NOMO-1 treated with dmso at 0.1 percent for 144 hours (cell line): ENCODE measurements around the gene HBB.
"Not testable (repeated sequence)": the region's sequence is repeated elsewhere in the genome, so short reads cannot be mapped to it uniquely, and the experiment has no call there.

Experiments
- DNase-seq: peaks from one replicate; lab custom pipeline; 2025; ENCODE audit not compliant: unreplicated experiment; lab: John Stamatoyannopoulos, UW

Gene HBB

GRCh38 chr11:5226732-5227310 is at the start of gene HBB:
HBB (minus strand) TSS chr11:5227071; CDS start chr11:5227021, 50 bp downstream.
- DNase-seq = peak; percentile 13

DNA sequence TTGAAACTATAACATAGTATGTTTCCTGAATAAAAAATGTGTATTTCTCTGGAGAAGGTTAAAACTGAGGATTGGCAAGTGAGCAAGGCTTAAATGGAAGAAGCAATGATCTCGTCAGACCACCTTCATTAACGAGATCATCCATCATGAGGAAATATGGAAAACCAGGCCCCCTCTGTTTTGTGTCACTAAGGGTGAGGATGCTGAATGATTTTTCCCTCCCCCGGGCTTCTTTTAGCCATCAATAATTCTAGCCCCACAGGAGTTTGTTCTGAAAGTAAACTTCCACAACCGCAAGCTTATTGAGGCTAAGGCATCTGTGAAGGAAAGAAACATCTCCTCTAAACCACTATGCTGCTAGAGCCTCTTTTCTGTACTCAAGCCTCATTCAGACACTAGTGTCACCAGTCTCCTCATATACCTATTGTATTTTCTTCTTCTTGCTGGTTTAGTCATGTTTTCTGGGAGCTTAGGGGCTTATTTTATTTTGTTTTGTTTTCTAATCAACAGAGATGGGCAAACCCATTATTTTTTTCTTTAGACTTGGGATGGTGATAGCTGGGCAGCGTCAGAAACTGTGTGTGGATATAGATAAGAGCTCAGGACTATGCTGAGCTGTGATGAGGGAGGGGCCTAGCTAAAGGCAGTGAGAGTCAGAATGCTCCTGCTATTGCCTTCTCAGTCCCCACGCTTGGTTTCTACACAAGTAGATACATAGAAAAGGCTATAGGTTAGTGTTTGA is 48.7 kb upstream of the HBB start:
- DNase-seq = no peak

DNA sequence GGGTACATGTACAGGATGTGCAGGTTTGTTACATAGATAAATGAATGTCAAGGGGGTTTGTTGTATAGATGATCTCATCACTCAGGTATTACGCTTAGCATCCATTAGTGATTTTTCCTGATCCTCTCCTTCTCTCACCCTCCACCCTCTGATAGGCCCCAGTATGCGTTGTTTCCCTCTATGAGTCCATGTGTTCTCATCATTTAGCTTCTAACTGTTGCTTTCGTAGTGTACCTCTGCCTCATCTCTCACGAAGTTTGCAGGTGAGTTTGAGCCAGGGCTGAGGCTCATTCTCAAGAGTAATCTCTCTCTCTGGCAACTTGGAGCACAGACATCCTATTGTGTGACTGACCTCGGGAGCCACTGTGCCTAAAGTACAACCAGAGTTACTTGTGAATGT is 47.5 kb upstream of the HBB start:
- DNase-seq = no peak

DNA sequence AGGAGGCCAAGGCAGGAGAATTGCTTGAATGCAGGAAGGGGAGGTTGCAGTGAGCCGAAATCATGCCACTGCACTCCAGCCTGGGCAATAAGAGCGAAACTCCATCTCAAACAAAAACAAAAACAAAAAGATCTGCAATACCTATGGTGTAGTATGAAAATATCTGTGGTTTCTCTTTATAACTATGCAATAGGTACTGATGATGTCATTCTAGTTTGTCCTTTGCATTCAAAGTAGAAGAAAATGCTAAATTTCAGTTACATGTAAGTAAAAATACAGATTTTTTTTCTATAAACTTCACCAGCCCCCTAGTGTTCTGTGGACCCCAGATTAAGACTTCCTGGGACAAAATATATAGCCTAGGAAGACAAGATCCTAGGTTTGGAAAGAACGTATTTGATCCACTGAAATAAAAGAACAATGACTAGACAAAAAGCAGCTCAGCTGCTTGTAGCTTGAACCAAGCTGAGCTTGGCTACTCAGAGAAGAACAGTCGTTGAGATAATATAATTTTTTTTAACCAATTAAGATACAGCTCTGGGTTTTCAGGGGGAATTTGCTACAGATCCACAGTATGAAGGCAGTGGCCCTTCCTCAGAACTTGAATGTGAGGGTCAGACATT is 45.6 kb upstream of the HBB start:
- no peak for DNase-seq

GRCh38 chr11:5269715-5270147 is 42.9 kb upstream of the HBB start, which contains the start of gene HBE1:
HBE1 (minus strand) TSS chr11:5269945; CDS start chr11:5269890, 55 bp downstream.
- DNase-seq = no peak

GRCh38 chr11:5267033-5267563 is 40.2 kb upstream of the HBB start:
- DNase-seq = no peak

DNA sequence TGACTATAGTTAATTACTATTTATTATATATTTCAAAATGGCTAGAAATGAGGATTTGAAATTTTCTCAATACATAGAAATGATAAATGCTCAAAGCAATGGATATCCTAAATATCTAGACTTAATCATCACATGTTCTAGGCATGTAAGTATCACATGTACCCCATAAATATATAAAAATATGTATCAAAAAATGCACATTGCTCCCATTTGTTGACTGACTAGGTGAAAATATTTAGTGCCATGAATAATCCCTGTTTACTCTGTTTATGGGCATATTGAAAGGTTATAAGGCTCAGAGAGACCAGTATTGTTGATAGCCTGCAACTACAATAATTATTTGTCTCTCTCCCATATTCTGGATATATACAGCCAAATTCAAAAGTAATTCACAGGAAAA is 39.7 kb upstream of the HBB start:
- DNase-seq = no peak

GRCh38 chr11:5265832-5266231 is 39.0 kb upstream of the HBB start:
- no peak for DNase-seq

- no peak for DNase-seq
These were observed 31.8 kb upstream of the HBB start for GRCh38 chr11:5258543-5259262.

DNA sequence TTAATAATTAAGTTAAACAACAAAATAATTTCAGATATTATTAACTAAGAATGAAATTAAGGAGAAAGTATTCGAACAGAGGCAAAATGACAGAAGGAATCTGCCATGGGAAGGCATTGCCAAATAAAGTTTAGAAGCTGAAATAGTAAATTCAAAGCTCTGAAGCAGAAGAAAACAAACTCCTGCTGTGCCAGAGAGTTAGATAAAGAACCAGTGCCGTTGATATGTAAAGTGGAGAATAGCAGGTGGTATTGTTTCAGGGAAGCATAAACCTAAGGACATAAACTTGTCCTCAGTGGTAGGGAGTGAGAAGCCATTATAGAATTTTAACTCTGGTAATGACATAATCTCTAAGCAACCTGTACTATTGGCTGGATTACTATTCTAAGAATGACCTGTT is 30.4 kb upstream of the HBB start:
- DNase-seq = no peak

GRCh38 chr11:5254646-5255413 is 28.0 kb upstream of the HBB start, which contains the start of gene HBG2:
HBG2 (minus strand) TSS chr11:5254781; CDS start chr11:5254728, 53 bp downstream.
- not testable (repeated sequence) for DNase-seq

DNA sequence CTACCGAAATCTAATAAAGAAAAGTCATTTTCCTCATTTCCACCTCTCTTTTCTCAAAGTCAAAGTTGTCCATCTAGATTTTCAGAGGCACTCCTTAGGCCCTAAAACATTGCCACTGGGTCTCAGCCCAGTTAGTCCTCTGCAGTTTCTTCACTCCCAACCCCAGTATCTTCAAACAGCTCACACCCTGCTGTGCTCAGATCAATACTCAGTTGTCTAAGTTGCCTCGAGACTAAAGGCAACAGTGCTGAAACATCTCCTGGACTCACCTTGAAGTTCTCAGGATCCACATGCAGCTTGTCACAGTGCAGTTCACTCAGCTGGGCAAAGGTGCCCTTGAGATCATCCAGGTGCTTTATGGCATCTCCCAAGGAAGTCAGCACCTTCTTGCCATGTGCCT is 27.2 kb upstream of the HBB start:
- not testable (repeated sequence) for DNase-seq

DNA sequence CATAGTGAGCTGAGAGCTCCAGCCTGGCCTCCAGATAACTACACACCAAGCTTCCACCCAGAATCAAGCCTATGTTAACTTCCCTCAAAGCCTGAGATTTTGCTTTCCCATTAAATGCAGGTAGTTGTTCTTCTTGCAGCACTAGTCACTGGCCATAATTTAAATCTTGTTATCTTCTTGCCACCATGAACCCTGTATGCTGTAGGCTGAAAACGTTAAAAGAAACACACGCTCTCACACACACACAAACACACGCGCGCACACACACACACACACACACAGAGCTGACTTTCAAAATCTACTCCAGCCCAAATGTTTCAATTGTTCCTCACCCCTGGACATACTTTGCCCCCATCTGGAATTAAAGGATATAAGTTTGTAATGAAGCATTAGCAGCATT is 26.6 kb upstream of the HBB start:
- DNase-seq = not testable (repeated sequence)

GRCh38 chr11:5252919-5253265 is 26.0 kb upstream of the HBB start:
- no peak for DNase-seq

GRCh38 chr11:5252192-5252918 is 25.5 kb upstream of the HBB start:
- DNase-seq = no peak

DNA sequence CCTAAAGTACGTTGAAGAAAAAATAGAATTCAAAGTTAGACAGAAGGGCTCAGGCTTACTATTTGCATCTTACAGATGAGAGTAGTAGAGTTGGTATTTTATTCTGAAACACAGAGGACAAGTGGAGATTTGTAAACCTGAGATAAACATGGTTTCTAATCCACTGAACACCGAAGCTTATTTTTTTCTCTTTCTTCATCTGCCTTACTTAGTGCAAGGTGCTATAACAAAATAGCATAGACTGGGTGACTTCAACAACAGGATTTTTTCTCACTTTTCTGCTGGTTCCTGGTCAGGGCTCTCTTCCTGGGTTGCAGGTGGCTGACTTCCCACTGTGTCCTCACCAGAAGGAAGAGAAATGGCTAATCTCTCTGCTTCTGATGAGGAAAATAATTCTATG is 24.9 kb upstream of the HBB start:
- DNase-seq = no peak

DNA sequence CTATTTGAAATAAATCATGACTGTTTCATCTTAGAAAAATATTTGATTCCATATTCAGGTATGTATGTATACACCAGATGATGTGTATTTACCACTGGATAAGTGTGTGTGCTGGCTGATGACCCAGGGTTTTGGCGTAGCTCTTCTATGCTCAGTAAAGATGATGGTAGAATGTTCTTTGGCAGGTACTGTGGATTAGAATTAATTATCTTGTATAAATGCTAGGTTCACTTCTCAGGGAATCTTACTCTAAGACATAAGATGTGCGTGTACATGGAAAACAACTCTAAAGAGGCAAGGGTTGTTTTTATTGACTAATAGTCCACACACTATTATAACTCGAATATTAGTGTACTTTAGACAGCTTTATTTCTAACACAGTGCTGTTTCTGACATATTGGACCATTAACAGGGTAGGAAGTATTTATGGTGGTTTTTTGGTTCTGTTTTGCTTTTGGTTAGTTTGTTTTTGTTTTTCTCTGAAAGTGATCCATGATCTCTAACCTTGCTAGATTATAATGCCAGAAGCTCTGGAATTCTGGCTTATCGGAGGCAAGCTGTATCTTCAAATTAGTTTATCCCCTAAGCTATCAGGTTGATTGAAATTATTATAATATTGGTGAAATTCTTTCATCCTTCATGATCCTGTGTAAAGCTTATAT is 23.8 kb upstream of the HBB start:
- no peak for DNase-seq

- not testable (repeated sequence) for DNase-seq
These were observed 23.0 kb upstream of the HBB start, which contains the start of gene HBG1 for GRCh38 chr11:5249807-5250396. HBG1 (minus strand) TSS chr11:5249857; CDS start chr11:5249804, 53 bp downstream.

GRCh38 chr11:5248498-5248897 is 21.6 kb upstream of the HBB start:
- DNase-seq = not testable (repeated sequence)
